ENCODE measurements around the gene FGD2.

Gene FGD2

GRCh38 chr6:37018198-37019064, 13.0 kb downstream of the FGD2 start:
- peak; percentile 65 for DNase-seq (ENCODE audit: low read depth)

- no peak for DNase-seq (ENCODE audit: low read depth)
Observed at GRCh38 chr6:37019065-37019450, 13.6 kb downstream of the FGD2 start.

- DNase-seq (ENCODE audit: low read depth) = no peak
Observed at GRCh38 chr6:37020381-37020780, 14.9 kb downstream of the FGD2 start.

GRCh38 chr6:37020812-37021211, 15.4 kb downstream of the FGD2 start:
- DNase-seq (ENCODE audit: low read depth) = no peak

- no peak for DNase-seq (ENCODE audit: low read depth)
Observed at GRCh38 chr6:37021356-37022129, 16.1 kb downstream of the FGD2 start.

- no peak for DNase-seq (ENCODE audit: low read depth)
Observed at GRCh38 chr6:37022135-37022863, 16.8 kb downstream of the FGD2 start.

- no peak for DNase-seq (ENCODE audit: low read depth)
Observed at GRCh38 chr6:37024656-37025337, 19.3 kb downstream of the FGD2 start.

GRCh38 chr6:37025621-37026466, 20.4 kb downstream of the FGD2 start:
- peak; percentile 59 for DNase-seq (ENCODE audit: low read depth)

GRCh38 chr6:37027036-37027720, 21.7 kb downstream of the FGD2 start:
- DNase-seq (ENCODE audit: low read depth) = no peak

- no peak for DNase-seq (ENCODE audit: low read depth)
Observed at GRCh38 chr6:37027811-37028469, 22.5 kb downstream of the FGD2 start.

- DNase-seq (ENCODE audit: low read depth) = peak; percentile 82
Observed at GRCh38 chr6:37029249-37029971, 24.0 kb downstream of the FGD2 start.

- DNase-seq (ENCODE audit: low read depth) = no peak
Observed at GRCh38 chr6:37030599-37030998, 25.1 kb downstream of the FGD2 start.

- DNase-seq (ENCODE audit: low read depth) = no peak
Observed at GRCh38 chr6:37032239-37032638, 26.8 kb downstream of the FGD2 start.

GRCh38 chr6:37033255-37033654, 27.8 kb downstream of the FGD2 start:
- DNase-seq (ENCODE audit: low read depth) = no peak

GRCh38 chr6:37033819-37034795, 28.7 kb downstream of the FGD2 start:
- DNase-seq (ENCODE audit: low read depth) = no peak

- no peak for DNase-seq (ENCODE audit: low read depth)
Observed at GRCh38 chr6:37036146-37036545, 30.7 kb downstream of the FGD2 start.

GRCh38 chr6:37038292-37039198, 33.1 kb downstream of the FGD2 start:
- no peak for DNase-seq (ENCODE audit: low read depth)
